Measurements from ENCODE around the gene TYW3. TPM values are rescaled to one million over a fixed set of nuclear protein-coding genes. Genes with fewer than 3 reads are reported as not detected.
"Not testable (repeated sequence)": the region's sequence is repeated elsewhere in the genome, so short reads cannot be mapped to it uniquely, and the experiment has no call there.

The TYW3 gene
- total RNA-seq, 1 donor from 2014 or later, result 10.3 TPM

DNA sequence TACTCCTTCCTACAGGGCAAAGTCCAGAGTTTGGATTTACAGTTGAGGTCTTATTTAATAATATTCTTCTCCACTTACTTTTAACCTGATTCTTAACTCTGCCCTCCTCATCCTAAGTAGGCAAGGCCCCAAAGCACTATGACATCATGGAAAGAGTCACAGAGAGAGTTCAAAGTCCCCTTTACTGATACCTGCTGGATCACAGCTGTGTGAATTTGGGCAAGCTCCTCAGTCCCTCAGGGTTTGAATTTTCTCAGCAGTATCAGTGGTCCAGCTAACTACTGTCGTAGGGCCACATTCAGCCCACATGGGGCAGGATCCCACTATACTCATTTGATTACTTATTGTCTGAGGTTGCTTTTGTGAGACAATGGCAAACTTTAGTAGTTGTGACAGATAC, 16.0 kb downstream of the TYW3 start:
- DNase-seq (ENCODE audit: low spot score, unreplicated experiment), result no peak
- Mint-ChIP-seq H3K27me3 (no peaks in the 10 kb centered on the region), H3K4me1 (ENCODE audit: low read depth) (peaks cover 2% of the 10 kb centered on the region), H3K36me3 (ENCODE audit: insufficient read depth) (peaks cover 31% of the 10 kb centered on the region), H3K27ac (peak overlapping the region; percentile 67), H3K9me3 (ENCODE audit: low read depth) (peaks cover 11% of the 10 kb centered on the region), H3K4me3 (ENCODE audit: low read depth) (no peak overlapping the region)
- TF ChIP-seq, protein P1, sequence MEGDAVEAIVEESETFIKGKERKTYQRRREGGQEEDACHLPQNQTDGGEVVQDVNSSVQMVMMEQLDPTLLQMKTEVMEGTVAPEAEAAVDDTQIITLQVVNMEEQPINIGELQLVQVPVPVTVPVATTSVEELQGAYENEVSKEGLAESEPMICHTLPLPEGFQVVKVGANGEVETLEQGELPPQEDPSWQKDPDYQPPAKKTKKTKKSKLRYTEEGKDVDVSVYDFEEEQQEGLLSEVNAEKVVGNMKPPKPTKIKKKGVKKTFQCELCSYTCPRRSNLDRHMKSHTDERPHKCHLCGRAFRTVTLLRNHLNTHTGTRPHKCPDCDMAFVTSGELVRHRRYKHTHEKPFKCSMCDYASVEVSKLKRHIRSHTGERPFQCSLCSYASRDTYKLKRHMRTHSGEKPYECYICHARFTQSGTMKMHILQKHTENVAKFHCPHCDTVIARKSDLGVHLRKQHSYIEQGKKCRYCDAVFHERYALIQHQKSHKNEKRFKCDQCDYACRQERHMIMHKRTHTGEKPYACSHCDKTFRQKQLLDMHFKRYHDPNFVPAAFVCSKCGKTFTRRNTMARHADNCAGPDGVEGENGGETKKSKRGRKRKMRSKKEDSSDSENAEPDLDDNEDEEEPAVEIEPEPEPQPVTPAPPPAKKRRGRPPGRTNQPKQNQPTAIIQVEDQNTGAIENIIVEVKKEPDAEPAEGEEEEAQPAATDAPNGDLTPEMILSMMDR (IDR thresholded peaks at IDR 0.05; ENCODE audit: unreplicated experiment), result no peak

DNA sequence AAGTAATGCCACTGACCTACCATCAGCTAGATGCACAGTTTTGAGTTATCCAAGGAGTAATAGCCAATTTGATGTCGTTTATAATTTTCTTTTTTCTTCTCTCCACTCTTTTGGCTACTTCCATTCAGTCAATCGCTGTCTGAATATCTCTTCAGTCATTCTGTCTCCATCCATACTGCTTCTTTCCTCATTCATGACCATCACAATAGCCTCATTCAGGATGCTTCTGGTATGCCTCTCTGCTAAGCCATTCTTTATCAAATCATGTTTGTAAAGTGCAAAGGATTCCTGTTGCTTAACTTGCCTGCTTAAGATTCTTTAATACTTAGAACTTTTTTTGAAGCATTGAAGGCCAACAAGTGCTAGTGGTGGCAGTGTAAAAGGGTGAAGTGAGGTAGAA, 20.2 kb downstream of the TYW3 start:
- Mint-ChIP-seq H3K4me3 (ENCODE audit: low read depth) (no peak overlapping the region), H3K36me3 (ENCODE audit: insufficient read depth) (peaks cover 42% of the 10 kb centered on the region), H3K9me3 (ENCODE audit: low read depth) (peaks cover 25% of the 10 kb centered on the region), H3K4me1 (ENCODE audit: low read depth) (peaks cover 2% of the 10 kb centered on the region), H3K27me3 (no peaks in the 10 kb centered on the region), H3K27ac (no peak overlapping the region)
- DNase-seq (ENCODE audit: low spot score, unreplicated experiment), result no peak
- TF ChIP-seq, protein P1 (IDR thresholded peaks at IDR 0.05; ENCODE audit: unreplicated experiment), result no peak

DNA sequence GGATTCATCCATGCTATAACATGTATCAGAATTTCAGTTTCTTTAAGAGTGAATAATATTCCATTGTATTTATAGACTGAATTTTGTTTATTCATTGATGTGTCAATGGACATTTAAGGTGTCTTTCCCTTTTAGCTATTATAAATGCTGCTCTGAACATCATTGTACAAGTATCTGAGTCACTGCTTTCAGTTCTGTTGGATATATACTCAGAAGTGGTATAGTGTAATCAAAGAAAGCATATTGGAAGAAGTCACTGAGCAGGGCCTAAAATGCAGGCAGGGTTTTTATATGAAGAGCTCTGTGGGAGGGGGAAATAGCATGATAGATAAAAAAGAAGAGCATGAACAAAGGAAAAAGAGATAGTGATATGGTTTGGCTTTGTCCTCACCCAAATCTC, 22.5 kb downstream of the TYW3 start:
- no peak for DNase-seq (ENCODE audit: low spot score, unreplicated experiment)
- Mint-ChIP-seq H3K4me3 (ENCODE audit: low read depth) (no peak overlapping the region), H3K9me3 (ENCODE audit: low read depth) (peaks cover 26% of the 10 kb centered on the region), H3K27ac (no peak overlapping the region), H3K27me3 (no peaks in the 10 kb centered on the region), H3K36me3 (ENCODE audit: insufficient read depth) (peaks cover 39% of the 10 kb centered on the region), H3K4me1 (ENCODE audit: low read depth) (peaks cover 2% of the 10 kb centered on the region)
- TF ChIP-seq, protein P1 (IDR thresholded peaks at IDR 0.05; ENCODE audit: unreplicated experiment), result no peak

DNA sequence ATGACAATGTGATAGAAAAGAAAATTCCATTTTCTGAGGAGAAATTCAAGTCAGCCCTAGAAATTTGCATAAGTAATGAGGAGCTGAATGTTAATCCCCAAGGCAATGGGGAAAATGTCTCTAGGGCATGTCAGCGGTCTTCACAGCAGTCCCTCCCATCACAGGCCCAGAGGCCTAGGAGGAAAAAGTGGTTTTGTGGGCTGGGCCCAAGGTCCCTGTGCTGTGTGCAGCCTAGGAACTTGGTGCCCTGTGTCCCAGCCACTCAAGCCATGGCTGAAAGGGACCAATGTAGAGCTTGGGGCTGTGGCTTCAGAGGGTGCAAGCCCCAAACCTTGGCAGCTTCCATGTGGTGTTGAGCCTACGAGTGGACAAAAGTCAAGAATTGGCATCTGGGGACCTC, 23.7 kb downstream of the TYW3 start:
- DNase-seq (ENCODE audit: low spot score, unreplicated experiment); H3K27me3 Mint-ChIP-seq; H3K4me1 Mint-ChIP-seq (ENCODE audit: low read depth); H3K27ac Mint-ChIP-seq; H3K4me3 Mint-ChIP-seq (ENCODE audit: low read depth): not testable (repeated sequence)
- Mint-ChIP-seq H3K9me3 (ENCODE audit: low read depth) (peaks cover 26% of the 10 kb centered on the region), H3K36me3 (ENCODE audit: insufficient read depth) (peaks cover 37% of the 10 kb centered on the region)

DNA sequence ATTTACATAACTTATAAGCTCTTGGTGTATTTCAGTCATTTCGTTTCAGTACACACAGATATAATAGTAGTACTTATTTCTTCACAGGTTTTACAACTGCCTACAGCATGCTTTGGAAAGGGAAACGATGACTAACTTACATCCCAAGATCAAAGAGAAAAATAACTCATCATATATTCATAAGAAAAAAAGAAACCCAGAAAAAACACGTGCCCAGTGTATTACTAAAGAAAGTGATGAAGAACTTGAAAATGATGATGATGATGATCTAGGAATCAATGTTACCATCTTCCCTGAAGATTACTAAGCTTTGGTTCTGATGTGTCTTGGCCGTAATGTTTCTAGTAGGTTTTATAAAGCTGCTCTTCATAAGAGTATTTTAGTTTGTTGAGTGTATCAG, 30.9 kb downstream of the TYW3 start:
- H3K4me3 Mint-ChIP-seq (ENCODE audit: low read depth), result no peak overlapping the region
- no peaks in the 10 kb centered on the region for H3K36me3 Mint-ChIP-seq (ENCODE audit: insufficient read depth)
- no peaks in the 10 kb centered on the region for H3K9me3 Mint-ChIP-seq (ENCODE audit: low read depth)
- H3K4me1 Mint-ChIP-seq (ENCODE audit: low read depth), result no peaks in the 10 kb centered on the region
- TF ChIP-seq, protein P1 (IDR thresholded peaks at IDR 0.05; ENCODE audit: unreplicated experiment), result no peak
- no peak for DNase-seq (ENCODE audit: low spot score, unreplicated experiment)
- no peak overlapping the region for H3K27ac Mint-ChIP-seq
- H3K27me3 Mint-ChIP-seq, result no peaks in the 10 kb centered on the region

DNA sequence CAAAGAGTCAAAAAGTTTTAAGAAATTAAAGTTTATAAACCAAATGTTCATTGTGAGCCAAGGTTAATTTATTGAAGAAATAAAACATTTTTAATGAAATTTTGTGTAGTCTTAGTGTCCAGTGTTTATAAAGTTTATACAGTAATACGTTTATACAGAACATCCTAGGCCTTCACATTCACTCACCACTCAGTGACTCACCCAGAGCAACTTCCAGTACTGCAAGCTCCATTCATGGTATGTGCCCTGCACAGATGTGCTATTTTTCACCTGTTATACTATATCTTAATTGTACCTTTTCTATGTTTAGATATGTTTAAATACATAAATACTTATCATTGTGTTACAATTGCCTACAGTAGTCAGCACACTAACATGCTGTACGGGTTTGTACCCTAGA, 33.6 kb downstream of the TYW3 start:
- DNase-seq (ENCODE audit: low spot score, unreplicated experiment), result no peak
- Mint-ChIP-seq H3K4me3 (ENCODE audit: low read depth) (no peak overlapping the region), H3K4me1 (ENCODE audit: low read depth) (no peaks in the 10 kb centered on the region), H3K9me3 (ENCODE audit: low read depth) (no peaks in the 10 kb centered on the region), H3K27me3 (peaks cover 5% of the 10 kb centered on the region), H3K27ac (no peak overlapping the region), H3K36me3 (ENCODE audit: insufficient read depth) (no peaks in the 10 kb centered on the region)
- TF ChIP-seq, protein P1 (IDR thresholded peaks at IDR 0.05; ENCODE audit: unreplicated experiment), result no peak
